Fibroblast of skin of abdomen (primary cell): ENCODE results near the gene PALS2.

Experiments used
- DNase-seq: peaks from one replicate; pipeline ENCODE4 v3.0.0-alpha.2; 2013

The PALS2 gene

DNA sequence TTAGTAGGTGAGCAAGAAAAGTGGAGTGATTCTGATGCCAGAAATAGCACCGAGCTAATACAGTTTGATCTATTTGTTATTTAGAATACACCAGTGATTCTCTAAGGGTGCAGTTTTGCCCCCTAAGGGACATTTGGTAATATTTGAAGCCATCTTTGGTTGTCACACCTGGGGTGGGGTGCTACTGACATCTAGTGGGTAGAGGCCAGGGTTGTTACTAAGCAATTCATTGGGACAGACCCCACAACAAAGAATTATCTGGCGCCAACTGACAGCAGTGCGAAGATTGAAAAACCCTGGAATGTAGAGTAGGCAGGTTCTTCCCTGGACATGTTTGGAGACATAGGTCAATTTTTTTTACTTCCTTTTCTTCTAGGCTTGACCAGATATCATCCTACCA lies 14.6 kb downstream of the PALS2 start:
- DNase-seq: peak; percentile 3

GRCh38 chr7:24591152-24591551 lies 17.9 kb downstream of the PALS2 start:
- DNase-seq: no peak

DNA sequence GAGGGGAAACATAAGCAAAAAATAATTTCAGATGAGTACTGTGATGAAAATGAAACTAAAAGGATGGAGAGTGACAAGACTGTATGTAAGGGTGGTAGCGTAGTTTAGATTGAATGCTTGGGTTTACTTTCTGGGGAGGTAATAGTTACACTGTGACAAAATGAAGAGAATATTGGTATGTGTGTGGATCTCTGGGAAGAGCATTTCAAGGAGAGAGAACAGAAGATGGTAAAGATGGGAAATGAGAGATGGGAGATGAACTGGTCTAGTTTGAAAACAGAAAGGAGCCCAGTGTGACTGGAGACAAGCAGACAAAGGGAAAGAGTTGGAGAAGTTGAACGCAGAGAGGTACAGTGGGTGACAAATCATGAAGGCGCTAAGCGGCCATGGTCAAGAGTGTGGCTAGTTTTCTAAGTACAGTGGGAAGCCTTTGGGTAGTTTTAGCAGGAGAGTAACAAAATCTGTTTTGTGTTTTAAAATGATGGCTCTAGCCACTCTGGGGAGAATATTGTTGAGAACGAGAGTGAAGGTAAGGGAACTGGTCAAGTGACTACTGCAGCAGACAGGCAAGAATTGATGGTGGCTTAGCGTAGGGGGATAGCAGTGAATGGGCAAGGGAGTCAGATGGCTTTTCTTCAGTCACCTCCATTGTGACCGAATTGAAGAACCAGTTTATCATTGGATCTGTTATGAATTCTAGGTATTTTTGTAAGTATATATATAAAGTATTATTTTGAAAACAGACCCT lies 22.6 kb downstream of the PALS2 start:
- no peak for DNase-seq

DNA sequence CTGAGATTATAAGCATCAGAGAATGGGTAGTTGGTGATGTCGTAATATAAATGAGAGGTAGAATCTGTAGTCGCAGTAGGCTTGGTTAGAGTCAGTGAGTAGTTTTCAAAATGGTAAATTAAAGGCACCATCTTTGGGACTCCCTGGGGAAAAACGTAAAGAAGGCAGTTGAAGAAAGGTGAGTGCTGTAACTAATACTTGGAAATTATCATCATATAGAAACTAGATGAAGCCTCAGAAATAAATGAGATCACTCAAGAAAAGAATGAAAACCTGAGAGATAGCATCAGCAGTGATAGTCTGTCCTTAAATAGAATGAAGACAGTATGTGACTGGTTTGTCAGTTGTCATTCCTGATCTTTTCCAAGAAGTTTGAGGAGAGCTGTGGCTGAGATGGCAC lies 23.8 kb downstream of the PALS2 start:
- DNase-seq: no peak

DNA sequence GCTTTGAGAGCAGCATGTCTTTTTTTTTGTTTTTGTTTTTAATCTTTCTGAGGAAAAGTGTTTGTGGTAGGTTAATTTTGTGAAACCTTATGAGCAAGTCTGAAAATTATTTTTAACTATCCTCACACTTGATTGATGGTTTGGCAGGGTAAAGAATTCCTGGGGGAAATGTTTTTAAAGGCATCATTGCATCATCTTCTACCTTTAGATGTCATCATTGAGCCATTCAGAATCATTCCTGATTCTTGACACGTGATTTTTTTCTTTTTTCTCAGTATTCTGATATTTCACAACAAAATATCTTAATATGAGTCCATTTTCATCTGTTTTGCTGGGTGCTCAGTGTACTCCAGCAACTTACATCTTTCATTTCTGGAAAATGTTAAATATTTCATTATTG lies 28.3 kb downstream of the PALS2 start:
- peak; percentile 31 for DNase-seq

GRCh38 chr7:24602860-24603456 lies 29.7 kb downstream of the PALS2 start:
- no peak for DNase-seq

DNA sequence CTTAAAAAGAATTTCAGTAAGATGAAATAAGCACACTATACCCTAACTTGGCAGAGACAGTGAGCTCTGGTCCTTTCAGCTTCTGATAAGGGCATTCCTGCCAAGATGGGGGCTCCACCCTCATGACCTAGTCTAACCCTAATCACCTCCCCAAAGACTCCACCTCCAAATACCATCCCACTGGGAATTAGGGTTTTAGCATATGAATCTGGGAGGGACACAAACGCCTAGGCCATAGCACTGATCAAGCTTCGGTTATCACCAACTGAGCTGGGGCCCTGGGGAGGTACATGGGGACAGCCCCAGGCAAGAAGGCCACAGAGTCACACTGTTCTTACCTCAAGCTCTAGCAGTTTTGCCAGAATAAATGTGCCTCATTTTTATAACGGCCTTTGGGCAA lies 31.4 kb downstream of the PALS2 start:
- DNase-seq: no peak

GRCh38 chr7:24608504-24608903 lies 35.3 kb downstream of the PALS2 start:
- no peak for DNase-seq

- DNase-seq: no peak
Observed at GRCh38 chr7:24609059-24609458, 35.8 kb downstream of the PALS2 start.

DNA sequence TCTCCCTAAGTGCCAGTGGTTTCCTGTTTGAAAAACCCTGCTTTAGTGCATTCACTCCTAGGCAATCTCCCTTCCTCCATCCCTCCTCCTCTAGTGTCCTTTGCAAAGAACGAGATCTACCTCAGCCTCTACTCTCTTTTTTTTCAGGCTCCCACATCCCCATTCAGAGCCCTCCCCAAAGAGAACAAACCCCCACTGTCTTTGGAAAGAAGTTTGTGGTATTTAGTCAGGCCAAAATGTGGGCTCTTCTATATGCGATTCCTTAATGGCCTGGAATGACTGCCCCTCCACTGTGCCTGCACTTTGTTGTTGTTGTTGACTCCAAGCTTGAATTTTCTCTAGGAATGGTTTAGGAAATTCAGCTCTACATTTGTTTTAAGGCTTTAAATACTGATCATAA lies 36.3 kb downstream of the PALS2 start:
- DNase-seq: no peak

GRCh38 chr7:24611130-24611529 lies 37.9 kb downstream of the PALS2 start:
- no peak for DNase-seq

DNA sequence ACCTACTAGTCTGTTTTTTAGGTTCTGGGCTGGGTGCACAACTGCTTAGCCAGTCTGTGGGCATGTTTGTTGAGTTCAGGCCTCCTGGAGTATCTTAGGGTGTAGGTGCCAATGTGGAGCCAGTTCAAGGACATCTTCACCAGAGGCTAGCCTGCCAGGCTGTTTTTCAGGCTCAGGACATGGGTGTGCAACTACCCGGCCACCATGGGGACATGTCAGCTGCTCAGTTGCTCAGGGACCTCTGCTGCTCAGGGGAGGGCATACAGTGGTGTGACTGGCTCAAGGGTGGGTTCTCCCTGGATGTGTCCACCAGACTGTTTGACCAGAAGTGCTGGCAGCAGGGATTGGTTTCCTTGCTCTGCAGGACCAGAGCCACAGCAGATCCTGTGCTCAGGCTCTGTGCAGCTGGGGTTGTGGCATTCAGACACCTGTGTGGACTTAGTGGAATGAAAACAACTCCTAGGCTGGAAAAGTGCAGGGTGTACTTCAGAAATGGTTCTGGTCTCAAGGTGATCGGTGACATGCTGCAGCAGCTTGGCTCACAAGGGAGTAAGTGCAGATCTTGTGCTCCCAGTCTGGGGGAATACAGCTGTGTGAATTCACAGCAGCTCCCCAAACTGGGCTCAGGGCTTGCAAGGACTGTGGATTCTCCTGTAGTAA lies 44.8 kb downstream of the PALS2 start:
- no peak for DNase-seq

DNA sequence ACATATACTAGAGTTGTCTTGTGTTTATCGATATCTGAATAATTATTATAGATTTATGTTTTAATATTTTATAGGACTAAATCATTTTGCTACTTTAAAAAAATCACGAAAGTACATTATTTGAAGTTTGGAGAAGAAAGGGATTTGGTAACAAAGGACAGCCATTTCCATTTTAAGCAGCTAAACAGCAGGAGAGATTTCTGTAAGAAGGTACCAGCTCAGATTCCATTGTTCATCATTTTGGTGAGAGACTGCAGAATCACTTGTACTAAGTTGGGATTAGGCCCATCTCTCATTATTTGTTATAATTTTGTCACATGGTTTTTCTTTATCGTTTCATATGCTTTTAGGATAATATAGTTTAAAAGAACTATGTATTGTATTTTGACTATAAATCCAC lies 46.7 kb downstream of the PALS2 start:
- no peak for DNase-seq

GRCh38 chr7:24622646-24623182 lies 49.5 kb downstream of the PALS2 start:
- no peak for DNase-seq
